HS-5 (cell line): ENCODE results near the gene CLTCL1.

ENCODE experiments used
- DNase-seq: peaks from one replicate; pipeline ENCODE4 v3.0.0-alpha.2; 2012; ENCODE audit warnings: low read depth

CLTCL1 gene

GRCh38 chr22:19195796-19196731 is 95.5 kb downstream of the CLTCL1 start:
- DNase-seq: no peak

DNA sequence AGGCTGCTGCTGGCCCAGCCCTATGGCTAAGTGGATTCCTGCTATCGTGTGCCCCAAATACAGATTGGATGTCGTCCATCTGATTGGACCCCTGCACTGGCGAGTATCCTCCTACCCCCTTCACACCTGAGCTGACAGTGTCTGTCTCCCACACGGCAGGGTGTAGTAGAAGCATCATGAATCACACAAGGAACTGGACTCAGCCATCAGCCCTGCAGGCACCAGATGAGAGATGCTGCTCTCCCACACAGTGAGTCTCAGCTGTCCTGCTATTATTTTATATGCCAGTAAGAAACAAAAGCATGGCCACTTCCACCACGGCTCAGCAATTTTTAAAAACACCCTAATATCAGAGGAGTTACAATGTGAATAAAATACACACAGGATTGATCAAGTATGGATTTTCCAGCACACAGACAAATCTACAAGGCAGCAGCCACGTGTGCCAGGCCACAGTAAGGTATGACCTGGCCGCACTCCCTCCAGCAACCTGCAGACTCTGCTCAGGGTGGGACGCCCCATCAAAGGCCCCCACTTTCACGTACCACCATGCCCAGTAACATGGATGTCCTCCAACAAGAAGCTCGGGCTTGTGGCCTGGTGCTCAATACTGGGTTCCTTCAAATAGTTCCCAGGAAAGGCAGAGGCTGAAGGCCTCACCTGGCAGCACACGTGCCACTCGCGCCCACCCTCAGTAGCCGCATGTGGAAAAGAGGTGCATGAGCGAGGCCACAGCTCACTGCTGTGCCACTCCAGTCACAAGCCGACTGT is 96.6 kb downstream of the CLTCL1 start:
- DNase-seq: no peak

DNA sequence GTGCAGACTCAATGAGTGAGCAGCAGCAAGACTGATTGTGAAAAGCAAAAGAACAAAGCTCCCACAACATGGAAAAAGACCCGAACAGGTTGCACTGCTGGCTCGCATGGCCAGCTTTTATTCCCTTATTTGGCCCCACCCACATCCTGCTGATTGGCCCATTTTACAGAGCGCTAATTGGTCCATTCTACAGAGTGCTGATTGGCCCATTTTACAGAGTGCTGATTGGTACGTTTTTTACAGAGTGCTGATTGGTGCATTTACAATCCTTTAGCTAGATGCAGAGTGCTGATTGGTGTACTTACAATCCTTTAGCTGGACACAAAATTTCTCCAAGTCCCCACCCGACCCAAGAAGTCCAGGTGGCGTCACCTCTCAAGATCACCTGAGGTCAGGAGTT is 97.6 kb downstream of the CLTCL1 start:
- no peak for DNase-seq

- no peak for DNase-seq
Measured at GRCh38 chr22:19187716-19188563, 103.6 kb downstream of the CLTCL1 start.

DNA sequence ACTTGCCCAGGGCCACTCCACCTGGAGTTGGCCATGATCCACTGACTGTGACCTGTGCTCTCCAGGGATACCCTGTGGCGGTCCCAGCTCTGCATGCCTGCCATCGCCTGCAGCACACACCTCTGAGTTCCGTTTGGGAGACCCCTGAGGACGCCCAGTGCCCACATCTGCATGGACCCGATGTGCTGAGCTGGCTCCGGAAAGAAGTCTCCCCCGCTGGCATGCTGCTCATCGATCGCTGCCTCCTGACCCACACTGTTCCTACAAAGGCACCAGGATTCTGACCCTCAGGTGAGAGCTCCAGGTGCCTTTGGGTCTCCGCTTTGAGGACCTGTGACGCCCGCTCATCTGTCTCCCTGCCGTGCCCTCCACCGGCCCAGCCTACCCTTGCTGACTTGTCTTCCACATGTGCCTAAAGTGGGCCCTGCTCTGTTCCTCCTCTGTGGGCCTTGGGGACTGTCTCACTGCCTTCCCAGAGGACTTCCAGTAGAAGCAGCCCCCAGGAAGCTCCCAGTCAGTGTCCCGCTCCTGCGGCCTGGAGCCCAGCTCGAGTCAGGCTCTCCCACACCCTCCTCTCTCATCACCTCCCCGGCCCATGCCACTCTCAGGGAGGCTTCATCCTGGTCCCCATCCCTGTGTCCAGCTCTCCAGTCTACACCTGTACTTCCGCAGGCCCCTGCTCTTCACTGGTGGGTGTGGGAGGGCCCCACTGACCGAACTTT is 107.1 kb downstream of the CLTCL1 start:
- DNase-seq: no peak

DNA sequence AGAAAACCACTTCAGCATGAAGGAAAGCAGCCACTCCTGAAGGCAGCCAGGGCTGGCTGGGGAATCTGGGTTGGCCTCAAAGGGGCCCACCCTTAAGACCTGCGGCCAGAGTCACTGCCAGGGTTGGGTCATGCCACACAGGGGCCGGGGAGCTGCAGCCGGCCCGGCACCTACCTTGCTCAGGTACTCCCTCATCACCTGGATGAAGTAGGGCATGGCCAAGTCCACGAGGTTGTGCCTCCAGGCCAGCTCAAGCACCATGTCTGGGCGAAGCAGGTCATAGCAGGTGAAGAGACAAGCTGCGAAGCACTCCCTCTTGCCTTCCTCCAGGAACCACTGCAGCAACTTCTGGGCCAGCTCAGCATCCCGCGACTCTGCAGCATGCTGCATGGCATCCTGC is 108.3 kb downstream of the CLTCL1 start:
- DNase-seq: no peak

DNA sequence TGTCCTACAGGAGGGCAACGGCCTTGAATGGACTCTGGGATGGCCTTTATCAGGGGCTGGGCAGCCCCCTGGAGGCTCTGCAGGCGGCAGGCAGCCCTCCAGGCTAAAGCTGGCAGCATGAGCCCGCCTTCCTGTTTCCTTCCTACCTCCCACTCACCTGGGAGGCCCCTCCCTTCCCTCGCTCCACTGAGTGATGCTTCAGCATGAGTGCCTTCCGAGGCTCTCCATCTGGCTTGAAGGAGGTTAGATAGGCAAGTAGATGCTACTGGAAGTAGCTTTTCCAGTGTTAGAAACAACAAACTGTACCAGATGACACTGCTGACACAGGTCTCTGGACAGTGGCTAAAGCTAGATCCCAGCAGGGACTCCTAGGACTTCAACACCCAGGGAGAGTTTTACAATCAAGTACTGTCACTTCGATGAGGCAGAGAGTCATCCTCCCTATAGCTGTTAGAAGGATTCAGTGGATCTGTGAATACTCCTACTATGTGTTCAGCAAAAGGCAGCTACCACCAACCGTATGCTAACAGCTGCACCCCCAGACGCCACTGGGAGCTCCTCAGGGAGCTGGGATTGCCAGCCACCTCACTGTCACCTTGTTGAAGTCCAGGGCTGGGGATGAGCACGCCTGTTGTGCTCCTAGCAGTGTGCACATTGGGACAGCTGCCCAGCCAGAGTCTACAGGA is 108.9 kb downstream of the CLTCL1 start:
- DNase-seq: no peak

DNA sequence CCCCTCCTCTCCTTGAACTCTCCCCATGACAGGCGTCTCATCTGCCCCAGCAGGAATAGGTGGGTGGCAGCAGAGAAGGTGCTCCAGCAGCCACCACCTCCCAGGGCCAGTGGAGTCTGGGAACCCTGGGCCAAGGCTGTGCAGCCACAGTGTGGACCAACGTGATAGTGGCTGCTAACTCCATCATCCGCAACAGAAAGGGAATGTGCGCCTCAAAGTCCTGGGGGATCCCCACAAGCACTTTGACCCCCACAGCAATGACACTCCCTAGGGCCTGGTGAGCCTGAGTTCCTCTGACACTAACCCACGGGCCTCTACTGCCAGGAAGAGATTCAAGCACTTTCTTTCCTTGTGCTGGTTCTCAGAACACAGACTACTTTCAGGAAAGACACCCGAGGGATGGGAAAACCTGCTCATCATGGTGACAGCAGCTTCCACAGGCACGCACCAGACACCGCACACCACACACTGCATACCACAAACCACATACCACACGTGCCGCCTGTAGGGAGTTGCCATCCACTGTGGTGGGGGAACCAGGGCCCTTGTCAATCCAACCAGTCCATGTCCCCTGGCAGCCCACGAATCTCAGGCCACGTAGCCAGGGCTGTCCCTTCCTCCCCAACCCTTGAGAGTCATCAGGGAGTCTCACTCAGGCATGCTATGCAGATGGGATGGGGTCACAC is 109.6 kb downstream of the CLTCL1 start:
- DNase-seq: no peak

DNA sequence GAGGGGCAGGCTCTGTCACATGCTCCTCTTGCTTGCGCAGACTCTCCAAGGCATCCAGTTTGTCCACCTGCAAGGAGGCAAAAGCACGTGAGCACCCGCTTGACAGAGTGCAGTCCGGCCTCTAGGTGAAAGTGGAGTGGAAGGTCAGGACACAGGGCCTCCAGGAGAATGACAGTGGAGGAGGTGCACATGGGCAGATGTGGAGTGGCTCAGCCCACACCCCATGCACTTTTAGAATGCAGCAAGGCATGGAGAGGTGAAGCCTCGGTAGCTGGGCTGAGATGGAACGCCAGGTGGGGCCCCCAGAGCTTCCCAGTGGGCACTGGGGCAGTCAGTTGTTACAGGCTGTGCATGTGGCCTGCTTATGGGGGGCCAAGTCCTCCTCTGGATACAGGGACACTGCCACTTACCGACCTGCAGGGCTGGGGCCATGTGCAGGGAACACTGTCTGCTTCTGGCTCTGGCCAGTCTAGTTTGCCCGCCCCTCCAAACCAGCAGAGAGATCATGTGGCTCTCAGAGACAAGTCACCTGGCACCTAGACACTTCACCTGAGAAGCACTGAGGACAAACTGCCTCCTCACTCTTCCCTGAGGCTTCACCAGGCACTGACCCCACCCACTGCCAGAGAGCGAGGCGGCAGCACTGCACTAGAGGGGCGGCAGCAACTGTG is 110.6 kb downstream of the CLTCL1 start:
- no peak for DNase-seq

DNA sequence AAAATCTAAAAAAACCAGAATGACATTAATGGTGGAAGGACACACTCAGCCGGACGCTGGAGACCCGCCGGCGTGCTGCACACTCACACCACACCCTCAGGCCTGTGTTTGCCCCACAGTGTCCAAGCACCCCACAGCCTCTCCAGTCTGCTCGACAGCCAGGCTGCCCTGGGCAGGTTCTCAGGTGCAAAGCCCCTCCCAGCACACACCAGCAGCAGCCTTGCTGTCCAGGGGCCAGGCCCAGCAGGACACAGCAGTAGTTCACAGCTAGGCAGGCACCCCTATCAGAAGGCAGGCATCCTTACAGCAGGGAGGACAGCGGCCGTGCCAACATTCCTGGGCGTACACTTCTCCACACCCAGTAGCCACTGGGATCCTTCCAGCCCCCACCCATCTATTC is 111.3 kb downstream of the CLTCL1 start:
- no peak for DNase-seq

GRCh38 chr22:19179497-19180048 is 111.9 kb downstream of the CLTCL1 start:
- DNase-seq: no peak

DNA sequence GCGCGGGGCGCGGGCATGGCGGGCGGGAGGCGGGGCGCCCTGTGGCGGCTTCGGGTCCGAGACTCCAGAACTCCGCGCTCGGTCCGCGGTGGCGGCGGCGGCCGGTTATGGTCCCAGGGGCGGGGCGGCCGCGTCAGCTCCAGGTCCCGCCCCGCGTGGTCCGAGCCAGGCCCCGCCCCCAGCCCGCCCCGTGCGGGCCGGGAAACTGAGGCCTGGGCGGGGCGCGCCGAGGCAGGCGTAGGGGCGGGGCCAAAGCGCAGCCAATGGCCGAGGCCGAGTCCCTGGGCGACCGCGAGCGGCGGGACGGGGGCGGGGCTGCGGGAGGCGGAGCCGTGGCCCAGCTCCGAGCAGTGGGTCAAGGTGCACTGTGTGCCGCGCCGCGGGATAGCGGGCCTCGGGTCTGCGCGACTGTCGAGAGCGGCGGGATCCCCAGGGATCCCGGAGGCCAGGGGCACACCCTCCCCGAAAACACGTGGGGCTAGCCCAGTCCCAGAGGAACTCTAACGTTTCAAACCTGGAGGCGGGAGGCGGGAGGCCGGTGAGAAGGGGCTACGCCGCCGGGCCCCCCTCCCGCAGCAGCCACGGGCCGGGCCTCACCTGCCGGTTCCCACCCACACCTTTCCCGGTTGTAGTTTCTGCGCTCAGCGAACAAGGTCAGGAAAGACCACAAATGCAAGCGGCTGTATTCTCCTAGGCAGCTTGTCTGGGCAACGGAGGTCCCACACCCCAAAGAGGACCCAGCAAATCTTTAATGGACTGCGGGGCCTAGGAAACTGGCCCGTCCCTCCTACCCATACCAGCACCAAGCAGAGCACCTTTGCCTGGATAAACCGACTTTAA is 112.6 kb downstream of the CLTCL1 start, which contains the start of gene SLC25A1:
SLC25A1 (minus strand) TSS at position 80 of the 840 bp plus-strand sequence; CDS start at position 17, 63 bp downstream.
- DNase-seq: no peak

- DNase-seq: no peak
Measured at GRCh38 chr22:19178065-19178656, 113.4 kb downstream of the CLTCL1 start.

- no peak for DNase-seq
Measured at GRCh38 chr22:19177164-19178064, 114.1 kb downstream of the CLTCL1 start.

DNA sequence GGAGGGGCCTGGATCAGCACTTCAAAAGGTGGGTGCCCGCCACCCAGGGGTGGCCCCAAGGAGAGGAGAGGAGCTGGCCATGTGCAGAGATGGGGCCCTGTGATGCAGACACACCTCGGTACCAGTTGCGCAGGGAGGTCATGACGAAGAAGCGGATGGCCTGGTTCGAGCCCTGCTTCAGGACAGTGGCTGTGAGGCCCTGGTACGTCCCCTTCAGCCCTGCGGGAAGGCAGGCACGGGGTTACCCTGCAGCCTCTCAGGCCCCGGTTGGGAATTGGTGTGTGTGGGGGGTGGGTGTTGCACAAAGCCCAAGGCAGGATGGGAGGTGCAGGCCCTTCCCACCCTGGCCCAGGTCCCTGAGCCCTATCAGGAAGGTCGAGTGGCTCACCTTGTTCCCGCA is 114.8 kb downstream of the CLTCL1 start:
- DNase-seq: no peak

DNA sequence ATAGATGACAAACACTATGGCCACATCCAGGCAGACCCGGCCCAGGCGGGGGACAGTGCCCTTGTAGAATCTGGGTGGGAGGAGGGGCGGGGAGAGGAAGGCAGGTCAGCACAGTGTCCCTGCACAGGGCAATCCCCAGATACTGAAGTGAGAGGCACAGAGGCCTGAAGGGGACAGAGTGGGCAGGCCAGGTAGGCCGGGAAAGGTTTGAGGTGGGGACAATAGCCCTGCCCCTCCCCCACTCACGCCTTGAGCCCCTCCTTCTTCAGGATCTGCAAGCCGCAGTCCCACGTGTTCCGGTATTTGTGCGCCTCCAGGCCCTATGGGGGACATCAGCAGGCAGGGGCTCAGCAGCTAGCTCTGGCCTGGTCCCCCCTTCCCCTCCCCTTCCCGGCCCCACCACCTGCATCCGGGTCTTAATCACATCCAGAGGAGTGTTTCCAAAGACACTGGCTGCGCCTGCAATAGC is 115.3 kb downstream of the CLTCL1 start:
- no peak for DNase-seq
